HL-60/S4 treated with phorbol 12-myristate 13-acetate at 8.2 ng/mL for 4 days and 3 days (cell line): ENCODE results near the gene TMEM218.

Experiments used
- in situ Hi-C: fragments of 300-500 bp; cut with MboI; formaldehyde crosslinking; loops from 2 replicates; pipeline ENCODE4 v1.15.0; 2022; ENCODE audit warnings: low sequenced_read_pairs

The TMEM218 gene

GRCh38 chr11:125076378-125076945, 35.0 kb downstream of the TMEM218 start:
- in situ Hi-C loops: no loop called here

DNA sequence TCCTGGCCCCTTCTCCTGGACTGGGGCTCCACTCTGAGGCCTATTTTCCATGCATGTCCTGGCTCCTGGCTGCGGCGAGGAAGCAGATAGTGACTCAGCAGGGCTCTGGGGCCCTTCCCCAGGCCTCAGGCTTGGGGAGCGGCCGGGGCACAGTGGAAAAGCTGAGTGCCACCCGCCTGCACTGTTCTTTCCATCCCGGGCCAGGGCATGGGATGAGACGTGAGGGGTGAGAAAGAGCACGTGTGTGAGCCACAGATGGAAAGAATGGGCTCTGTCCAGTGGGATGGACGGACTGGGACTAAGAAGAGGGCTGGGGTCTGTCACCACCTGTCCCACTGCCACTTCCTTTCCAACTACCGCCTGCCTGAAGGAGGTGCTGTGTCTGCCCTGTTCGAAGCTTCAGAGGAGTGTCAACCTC, 35.5 kb downstream of the TMEM218 start:
- in situ Hi-C loops: no loop called here

- in situ Hi-C loops: no loop called here
These were observed 36.2 kb downstream of the TMEM218 start for GRCh38 chr11:125075242-125075625.

DNA sequence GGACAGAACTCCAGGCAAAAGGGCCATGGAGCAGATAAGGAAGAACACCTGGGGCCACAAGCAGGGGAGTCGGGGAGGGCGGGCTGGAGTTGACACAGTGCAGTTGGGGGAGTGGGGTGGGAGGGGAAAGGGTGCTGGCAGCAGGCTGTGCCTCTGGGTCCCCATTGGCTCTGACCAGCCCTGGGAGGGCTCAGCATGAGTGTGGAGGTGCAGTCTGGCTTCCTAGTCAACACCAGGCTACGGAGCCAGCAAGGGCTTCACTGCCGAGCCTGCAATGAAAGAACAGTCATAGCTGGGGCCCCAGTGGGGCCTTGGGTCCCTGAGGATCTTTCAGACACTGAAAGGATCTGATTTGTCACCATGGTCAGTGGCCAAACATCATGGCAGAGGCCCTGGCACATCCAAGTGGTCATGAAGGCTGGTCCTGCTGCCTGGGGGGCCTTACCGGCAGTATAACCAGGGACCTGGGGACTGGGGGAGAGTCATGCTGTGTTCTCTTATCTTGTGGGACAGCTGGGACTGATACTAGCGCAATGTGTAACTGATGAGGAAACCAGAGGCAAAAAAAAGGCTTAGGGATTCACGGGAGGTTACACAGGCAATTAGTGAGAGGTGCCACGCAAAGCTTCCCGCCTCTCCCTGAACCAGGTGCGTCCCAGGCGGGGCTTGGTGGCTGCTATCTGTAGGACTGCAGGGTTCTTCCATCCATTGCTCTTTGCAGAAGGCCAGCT, 36.8 kb downstream of the TMEM218 start:
- in situ Hi-C loops: no loop called here

DNA sequence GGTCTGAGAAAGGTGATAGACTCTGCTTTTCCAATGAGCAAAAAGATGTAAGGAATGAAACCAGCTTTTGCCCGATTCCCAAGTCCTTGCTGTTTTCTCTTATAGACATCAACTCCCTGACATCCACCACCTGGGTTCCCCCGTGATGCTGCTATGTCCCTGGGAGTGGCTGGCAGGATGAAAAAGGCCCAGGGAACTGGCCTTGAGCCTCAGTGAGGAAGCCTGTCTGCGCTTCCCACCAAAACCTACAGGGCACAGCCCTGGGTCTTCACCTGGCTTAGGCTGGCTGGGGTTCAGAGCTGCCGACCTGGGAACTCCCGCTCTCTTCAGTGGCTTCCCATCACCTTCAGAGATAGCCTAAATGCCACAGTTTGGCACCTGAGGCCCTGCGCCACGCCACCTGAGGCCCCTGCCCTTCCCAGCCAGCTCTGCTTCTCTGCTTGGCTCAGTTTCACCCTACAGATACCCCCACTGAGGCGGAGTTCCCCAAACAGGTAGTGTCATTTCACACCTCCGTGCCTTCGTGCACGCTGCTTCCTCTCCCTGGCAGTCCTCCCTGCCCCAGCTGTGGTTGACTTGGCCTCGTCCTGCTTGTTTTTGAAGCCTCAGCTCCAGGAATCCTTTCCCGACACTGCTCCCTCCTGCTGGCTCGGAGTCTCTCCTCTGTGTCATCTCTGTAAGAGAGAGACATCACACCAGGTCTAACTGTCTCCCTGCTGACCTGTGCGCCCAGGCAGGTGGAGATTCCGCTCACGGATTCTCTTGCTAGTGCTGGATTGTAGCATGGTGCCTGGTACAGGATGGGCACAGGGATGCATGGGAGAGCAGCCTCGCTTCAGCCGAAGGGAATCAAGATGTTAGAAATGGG, 37.6 kb downstream of the TMEM218 start:
- in situ Hi-C loops: no loop called here

GRCh38 chr11:125072961-125073590, 38.4 kb downstream of the TMEM218 start:
- in situ Hi-C loops: no loop called here

DNA sequence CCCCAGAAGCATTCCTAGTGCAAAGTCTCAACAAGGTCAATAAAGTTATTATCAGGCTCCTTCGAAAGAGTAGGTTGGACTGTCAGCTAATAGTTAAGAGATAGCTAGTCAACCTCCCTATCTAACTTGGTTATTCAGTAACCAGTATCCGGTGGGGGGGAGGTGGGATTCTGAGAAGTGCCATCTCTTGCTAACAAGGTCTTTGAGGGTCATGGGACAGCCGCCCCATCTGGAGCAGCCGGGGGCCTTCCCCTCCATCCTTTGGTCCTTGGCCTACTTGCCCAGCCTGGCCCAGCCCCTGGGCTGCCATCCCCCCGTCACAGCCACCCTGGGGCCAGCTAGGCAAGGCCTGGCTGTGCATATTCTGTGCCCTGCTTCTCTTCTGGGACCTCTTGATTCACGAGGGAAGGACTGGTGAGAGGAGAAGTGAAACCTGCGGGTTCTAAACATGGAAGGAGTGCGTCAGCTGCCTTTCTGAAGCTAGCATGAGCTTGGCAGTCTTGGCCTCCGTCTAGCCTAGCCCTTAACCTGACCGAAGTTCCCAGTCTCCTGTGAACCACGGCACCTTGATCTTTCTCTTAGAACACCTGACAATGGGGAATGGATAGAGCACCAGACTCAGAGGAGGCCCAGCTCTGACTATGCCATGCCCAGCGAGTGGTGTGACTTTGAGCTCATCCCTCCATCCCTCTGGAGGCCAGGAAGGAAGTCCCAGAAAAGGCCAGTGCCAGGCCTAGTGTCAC, 39.0 kb downstream of the TMEM218 start:
- in situ Hi-C loops: no loop called here

- in situ Hi-C loops: no loop called here
These were observed 39.6 kb downstream of the TMEM218 start for GRCh38 chr11:125071846-125072217.

DNA sequence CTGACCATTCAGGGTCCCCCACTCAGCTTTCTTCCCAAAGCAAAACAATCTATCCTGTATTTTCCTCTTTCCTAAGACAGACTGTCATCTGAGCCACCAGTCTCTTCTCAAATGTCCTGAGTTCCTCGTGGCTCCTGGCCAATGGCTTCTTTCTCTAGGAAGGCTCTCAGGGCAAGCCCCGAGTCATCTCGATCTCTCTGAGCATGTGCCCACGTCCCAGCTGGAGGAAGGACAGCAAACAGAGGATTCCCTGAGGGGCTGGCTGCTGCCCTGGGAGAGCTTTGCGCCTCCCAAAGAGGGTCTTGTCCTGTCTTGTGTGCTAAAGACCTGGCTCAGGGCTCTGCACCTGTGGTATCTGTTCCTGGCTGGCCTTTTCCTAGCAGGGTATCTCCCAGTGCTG, 40.0 kb downstream of the TMEM218 start:
- in situ Hi-C loops: no loop called here

DNA sequence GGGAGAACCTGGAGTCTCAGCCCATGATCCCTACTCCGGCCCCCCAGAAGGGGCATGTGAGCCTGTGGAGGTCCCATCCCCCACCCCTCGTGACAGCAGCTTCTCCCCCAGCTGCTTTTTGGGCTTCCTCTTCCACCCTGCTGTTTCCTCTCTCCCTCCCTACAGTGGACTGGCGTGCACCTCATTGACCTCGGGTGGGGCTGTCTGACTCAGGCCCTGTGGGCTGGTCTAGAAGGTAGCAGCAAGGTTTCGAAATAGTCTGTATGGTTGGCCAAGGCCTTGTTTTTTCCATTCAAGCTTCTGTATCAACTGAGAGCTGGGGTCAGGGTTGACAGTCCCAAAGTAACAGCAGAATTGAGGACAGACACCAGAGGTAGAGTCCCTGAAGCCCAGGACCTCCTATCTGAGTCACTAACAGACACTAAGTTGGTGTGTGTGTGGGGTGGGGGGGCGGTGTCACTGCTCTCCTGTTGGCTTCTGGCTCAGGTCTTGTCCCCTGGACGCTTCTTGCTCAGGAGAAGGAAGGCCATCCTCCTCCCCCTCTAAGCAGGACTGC, 40.6 kb downstream of the TMEM218 start:
- in situ Hi-C loops: no loop called here

DNA sequence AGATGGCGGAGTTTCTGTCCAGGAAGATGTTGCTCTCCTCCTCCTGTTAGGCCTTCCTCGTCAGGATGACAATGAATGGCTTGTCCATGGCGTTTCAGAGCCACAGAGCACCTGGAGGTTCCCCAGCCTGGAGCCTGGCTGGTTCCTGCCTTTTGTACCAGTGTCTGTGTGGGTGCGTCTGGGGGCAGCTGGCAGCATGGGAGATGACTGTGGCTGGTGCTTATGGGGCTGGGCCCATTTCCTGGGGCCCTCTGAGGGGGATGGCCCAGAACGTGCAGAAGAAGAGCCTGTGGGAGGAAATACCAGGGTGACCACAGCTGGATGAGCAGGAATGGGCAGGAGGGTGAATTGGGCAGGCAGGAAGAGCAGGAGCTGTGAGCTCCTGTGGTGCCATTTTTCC, 41.6 kb downstream of the TMEM218 start:
- in situ Hi-C loops: no loop called here

DNA sequence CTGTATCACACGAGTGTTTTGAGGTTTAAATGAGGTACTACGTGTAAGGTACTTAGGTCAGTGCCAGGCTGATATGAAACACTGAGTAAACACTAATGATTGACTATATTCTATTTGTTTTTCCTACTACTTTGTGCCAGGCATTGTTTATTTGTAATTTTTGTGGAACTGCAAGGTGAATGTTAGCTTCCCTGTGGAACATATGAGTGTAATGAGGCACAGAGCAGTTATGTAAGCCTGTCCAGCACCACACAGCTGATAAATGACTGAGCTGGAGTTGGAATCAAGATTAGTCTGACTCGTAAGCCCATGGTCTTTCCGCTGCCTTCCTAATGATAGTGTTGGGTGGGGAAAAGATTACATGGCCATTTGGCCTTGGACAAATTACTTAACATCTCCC, 42.4 kb downstream of the TMEM218 start:
- in situ Hi-C loops: no loop called here

GRCh38 chr11:125068368-125068767, 43.1 kb downstream of the TMEM218 start:
- in situ Hi-C loops: no loop called here

DNA sequence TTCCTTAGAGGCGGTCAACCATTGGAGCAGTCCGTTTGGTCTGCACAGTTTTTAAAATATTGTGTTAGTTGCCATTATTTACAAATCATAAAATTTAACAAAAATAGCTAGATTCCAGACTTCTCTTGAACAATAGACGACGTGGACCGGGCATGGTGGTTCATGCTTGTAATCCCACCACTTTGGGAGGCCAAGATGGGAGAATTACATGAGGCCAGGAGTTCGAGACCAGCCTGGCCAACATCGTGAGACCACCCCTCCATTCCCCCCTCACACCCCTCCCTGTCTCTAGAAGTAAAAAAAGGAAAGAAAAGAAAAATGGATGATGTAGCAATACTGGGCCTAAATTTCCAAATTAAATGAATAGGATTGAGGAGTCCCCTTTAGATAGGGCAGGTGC, 47.4 kb downstream of the TMEM218 start:
- in situ Hi-C loops: no loop called here

- in situ Hi-C loops: no loop called here
These were observed 47.9 kb downstream of the TMEM218 start for GRCh38 chr11:125063429-125064043.

DNA sequence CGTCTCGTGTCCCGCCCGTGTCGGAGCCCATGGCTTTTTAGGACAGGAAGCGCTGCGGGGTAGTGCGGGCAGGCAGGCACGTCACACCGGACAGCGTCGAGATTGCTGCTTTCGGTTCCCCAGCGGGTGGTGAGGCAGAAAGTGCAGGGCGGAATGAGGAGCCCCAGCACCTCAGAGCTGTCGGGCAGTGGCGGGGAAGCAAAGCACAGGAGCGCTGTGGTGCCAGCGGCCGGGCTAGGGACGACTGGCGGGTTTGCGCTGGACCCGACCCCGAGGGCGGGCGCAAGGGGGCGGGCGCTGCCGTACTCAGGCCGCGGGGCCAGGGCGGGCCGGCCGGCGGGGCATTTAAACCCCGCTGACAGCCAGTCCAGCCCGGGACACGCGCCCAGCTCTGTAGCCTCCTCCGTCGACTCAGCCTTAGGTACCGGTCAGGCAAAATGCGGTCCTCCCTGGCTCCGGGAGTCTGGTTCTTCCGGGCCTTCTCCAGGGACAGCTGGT, 48.4 kb downstream of the TMEM218 start, which contains the start of gene SLC37A2:
TSS of gene SLC37A2 (plus strand) at position 375 of the 498 bp plus-strand sequence. CDS start at position 438, 63 bp downstream.
- in situ Hi-C loops: no loop called here

GRCh38 chr11:125062218-125062930, 49.1 kb downstream of the TMEM218 start:
- in situ Hi-C loops: no loop called here

GRCh38 chr11:125061281-125061680, 50.1 kb downstream of the TMEM218 start:
- in situ Hi-C loops: no loop called here

DNA sequence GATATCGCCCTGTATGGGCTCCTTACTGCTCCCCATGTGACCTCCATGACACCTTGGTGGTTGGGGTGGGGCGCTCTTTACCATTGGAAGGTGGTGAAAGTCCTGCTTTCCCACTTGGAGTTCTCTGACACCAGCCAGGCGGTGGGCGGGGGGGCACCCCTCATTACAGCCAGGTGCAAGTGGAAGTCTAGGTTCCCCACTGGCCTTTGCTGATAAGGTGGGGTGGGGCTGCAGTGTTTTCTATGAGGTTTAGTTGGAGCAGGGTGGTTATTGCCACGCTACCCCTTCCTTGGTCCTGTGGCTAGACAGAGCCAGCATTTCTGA, 53.8 kb downstream of the TMEM218 start:
- in situ Hi-C loops: no loop called here
